Right lobe of liver (tissue), 6 donors: ENCODE results near the gene HSPA12A. TPM values are rescaled to one million over a fixed set of nuclear protein-coding genes. Genes with fewer than 3 reads are reported as not detected.

Experiments
- ATAC-seq, 4 donors: fragments of 200-7000 bp; cut with Tn5 transposase; one replicate each; pipeline ENCODE4 v1.9.1; 2020; ENCODE audit warnings: mild to moderate bottlenecking in 4 of 4, moderate library complexity in 4 of 4
- DNase-seq, 3 donors: peaks; one replicate each; pipeline ENCODE4 v3.0.0-alpha.2; 2020
- H3K27ac ChIP-seq, 3 donors: fragments of 200-600 bp; one replicate each; pipeline ENCODE4 v1.8.0; 2022
- H3K27me3 ChIP-seq, 2 donors: fragments of 200-600 bp; one replicate each; pipeline ENCODE4 v1.8.0; 2022
- H3K36me3 ChIP-seq, 4 donors: fragments of 200-600 bp; sonication (generic) in 1 of 4; one replicate each; pipeline versions ENCODE4 v1.5.1 to v1.8.0; 2017 to 2022; ENCODE audit warnings: control low read depth in 1 of 4
- H3K4me1 ChIP-seq, 4 donors: fragments of 200-600 bp; sonication (generic) in 1 of 4; one replicate each; pipeline versions ENCODE4 v1.5.1 to v1.8.0; 2017 to 2022; ENCODE audit warnings: control low read depth in 1 of 4
- H3K4me3 ChIP-seq, 3 donors: fragments of 200-600 bp; one replicate each; pipeline ENCODE4 v1.8.0; 2022
- H3K9me3 ChIP-seq, 4 donors: fragments of 200-600 bp; sonication (generic) in 1 of 4; one replicate each; pipeline versions ENCODE4 v1.5.1 to v1.8.0; 2017 to 2022; ENCODE audit warnings: control low read depth in 1 of 4
- POLR2A ChIP-seq: fragments of 450-650 bp; IDR thresholded peaks from one replicate; pipeline ENCODE4 v1.6.1; 2017; ENCODE audit warnings: antibody characterized with exemption, mild to moderate bottlenecking
- WGBS: methylation state at CpG from one replicate; pipeline ENCODE4 v1.1.6; 2018; ENCODE audit warnings: low coverage, low lambda C conversion rate; ENCODE audit not compliant: insufficient coverage; ENCODE audit errors: missing lambda C conversion rate; 5-methylcytosine and 5-hydroxymethylcytosine counted together
- intact Hi-C, 2 donors: fragments of 100-400 bp; cut with DNase I; formaldehyde crosslinking; loops; one replicate each; pipeline versions ENCODE4 v1.11.2 to v1.14.1; 2022
- total RNA-seq, 6 experiments: library from RNA; depleted of rRNA in 2 of 6; stranded (reverse); fragments of >200 nt in 2 of 6; fragmentation: NEBNext Ultra II Directional in 3 of 6; extraction: Animal tissue kit (Norgen Biotek cat#: 25700) in 3 of 6; gene quantifications; one replicate each; pipeline versions ENCODE4 v1.1.0 to v1.2.4, GENCODE V29; 2016 to 2023
- TF ChIP-seq, protein P1 (sequence below), 4 donors: fragments of 200-600 bp in 3 of 4; fragments of 450-650 bp in 1 of 4; IDR thresholded peaks; one replicate each; pipeline versions ENCODE4 v1.5.1 to v1.8.0; 2016 to 2022; ENCODE audit warnings: antibody characterized with exemption in 4 of 4, mild to moderate bottlenecking in 2 of 4
- donor health status: DM: no; HTN: yes; CAD: no.
- donor health status: DM: no; HTN: no; CAD: no.
- donor health status: DM: no; HTN: no; CAD: no.
- donor health status: DM: no; HTN: yes; CAD: no.
- donor health status: DM: no; HTN: yes; CAD: no.

Gene HSPA12A
- total RNA-seq, 6 experiments from 2014 or later, result 2.3 to 4.2 (median 2.9) TPM

DNA sequence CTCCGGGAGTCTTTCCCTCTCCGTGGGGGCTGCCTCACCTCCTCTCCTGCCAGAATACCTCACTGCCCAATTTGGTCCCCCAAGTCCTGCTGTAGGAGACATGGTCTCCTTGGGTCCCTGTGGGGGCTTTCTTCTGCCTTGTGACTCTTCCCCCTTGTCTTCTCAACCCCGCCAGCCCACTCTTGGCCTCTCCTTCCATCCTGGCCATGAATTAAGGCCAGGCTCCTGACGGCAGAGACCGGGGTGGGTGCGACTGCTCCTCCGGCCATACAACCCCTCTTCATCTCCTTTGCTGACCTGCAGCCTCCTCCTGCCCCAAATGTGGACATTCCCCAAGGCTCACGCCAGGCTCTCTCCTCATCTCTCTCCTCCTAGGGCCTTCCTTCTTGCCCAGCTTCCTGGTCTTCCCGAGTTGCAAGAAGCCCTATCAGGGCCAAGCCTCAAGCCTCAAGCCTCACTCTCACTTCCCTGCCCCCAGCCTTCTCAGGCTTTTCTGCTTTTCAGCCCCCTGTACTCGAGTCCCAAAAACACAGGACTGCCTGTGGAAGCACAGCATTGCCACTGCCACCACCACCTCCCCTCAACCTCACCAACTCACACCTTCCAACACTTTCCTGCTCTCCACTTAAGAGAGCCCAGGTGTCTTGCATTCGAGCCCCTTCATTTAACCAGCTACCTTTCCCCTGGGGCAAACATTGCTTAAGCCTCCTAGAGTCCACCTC, 120.3 kb downstream of the HSPA12A start:
- H3K4me1 ChIP-seq, result no peaks in the 10 kb centered on the region
- H3K27ac ChIP-seq, result no peak overlapping the region
- no peaks in the 10 kb centered on the region for H3K36me3 ChIP-seq
- TF ChIP-seq, protein P1, sequence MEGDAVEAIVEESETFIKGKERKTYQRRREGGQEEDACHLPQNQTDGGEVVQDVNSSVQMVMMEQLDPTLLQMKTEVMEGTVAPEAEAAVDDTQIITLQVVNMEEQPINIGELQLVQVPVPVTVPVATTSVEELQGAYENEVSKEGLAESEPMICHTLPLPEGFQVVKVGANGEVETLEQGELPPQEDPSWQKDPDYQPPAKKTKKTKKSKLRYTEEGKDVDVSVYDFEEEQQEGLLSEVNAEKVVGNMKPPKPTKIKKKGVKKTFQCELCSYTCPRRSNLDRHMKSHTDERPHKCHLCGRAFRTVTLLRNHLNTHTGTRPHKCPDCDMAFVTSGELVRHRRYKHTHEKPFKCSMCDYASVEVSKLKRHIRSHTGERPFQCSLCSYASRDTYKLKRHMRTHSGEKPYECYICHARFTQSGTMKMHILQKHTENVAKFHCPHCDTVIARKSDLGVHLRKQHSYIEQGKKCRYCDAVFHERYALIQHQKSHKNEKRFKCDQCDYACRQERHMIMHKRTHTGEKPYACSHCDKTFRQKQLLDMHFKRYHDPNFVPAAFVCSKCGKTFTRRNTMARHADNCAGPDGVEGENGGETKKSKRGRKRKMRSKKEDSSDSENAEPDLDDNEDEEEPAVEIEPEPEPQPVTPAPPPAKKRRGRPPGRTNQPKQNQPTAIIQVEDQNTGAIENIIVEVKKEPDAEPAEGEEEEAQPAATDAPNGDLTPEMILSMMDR (IDR thresholded peaks at IDR 0.05), result no peak
- no peak for TF ChIP-seq POLR2A
- ATAC-seq (no peak), DNase-seq (no peak)
- no peaks in the 10 kb centered on the region for H3K9me3 ChIP-seq
- intact Hi-C loops, result no loop called here
- 70% methylated on average over 11 of the region's 11 CpGs for WGBS
- H3K27me3 ChIP-seq, result no peaks in the 10 kb centered on the region
- no peak overlapping the region for H3K4me3 ChIP-seq

DNA sequence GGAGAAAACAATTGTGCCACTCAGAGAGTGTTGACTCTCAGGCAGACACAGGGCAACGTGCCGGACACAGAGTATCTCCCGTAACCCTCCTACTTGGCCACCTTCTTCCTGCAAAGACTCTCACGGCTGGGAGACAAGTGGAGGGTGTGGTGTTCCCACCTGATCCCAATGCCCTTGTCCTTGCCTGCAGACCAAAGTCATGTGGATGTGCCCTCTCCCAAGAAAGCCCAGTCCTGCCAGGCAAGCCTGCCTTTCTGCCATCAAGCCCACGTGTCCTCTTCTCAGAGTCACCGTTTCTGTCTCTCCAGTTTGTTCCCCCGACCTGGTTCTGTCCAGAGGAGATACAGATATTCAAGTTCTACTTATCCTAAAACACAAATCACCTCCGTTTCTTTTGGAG, 120.9 kb downstream of the HSPA12A start:
- TF ChIP-seq, protein P1 (IDR thresholded peaks at IDR 0.05), result no peak
- TF ChIP-seq POLR2A, result no peak
- Histone ChIP-seq H3K4me3 (no peak overlapping the region), H3K27ac (no peak overlapping the region), H3K27me3 (no peaks in the 10 kb centered on the region), H3K4me1 (no peaks in the 10 kb centered on the region), H3K36me3 (no peaks in the 10 kb centered on the region), H3K9me3 (no peaks in the 10 kb centered on the region)
- 69% methylated on average over 8 of the region's 8 CpGs for WGBS
- ATAC-seq (no peak), DNase-seq (no peak)
- intact Hi-C loops, result no loop called here

Other genes with a start within 250 kb of the HSPA12A start
- not detected for gene PNLIP, start 196.6 kb downstream of the HSPA12A start, total RNA-seq
- gene PNLIPRP1, start 151.6 kb downstream of the HSPA12A start, total RNA-seq, result not detected
- gene PNLIPRP2, start 121.6 kb downstream of the HSPA12A start, total RNA-seq, result not detected
- not detected for gene ENO4, start 106.9 kb upstream of the HSPA12A start, total RNA-seq